ENCODE data around the gene GLIPR2.
"Not testable (repeated sequence)": the region's sequence is repeated elsewhere in the genome, so short reads cannot be mapped to it uniquely, and the experiment has no call there.

Gene GLIPR2

GRCh38 chr9:36156116-36156515 lies 19.6 kb downstream of the GLIPR2 start:
- TF ChIP-seq EZH2phosphoT487 (IDR thresholded peaks at IDR 0.05; ENCODE audit: low read depth): no peak
- Histone ChIP-seq H3K36me3 (replicated peaks; ENCODE audit: low read depth, low read length) (no peaks in the 10 kb centered on the region), H4K20me1 (ENCODE audit: insufficient read depth, low read length) (no peaks in the 10 kb centered on the region), H3K4me1 (ENCODE audit: low read length) (peaks cover 34% of the 10 kb centered on the region), H3K9ac (ENCODE audit: low read length) (no peak overlapping the region), H3K27me3 (ENCODE audit: low read depth, low read length) (no peaks in the 10 kb centered on the region), H3K9me3 (ENCODE audit: insufficient read depth, low read length) (no peaks in the 10 kb centered on the region), H3K79me2 (ENCODE audit: low read length) (no peaks in the 10 kb centered on the region), H2AFZ (ENCODE audit: low read depth, low read length) (no peak overlapping the region), H3K4me2 (ENCODE audit: low read length) (no peak overlapping the region), H3K4me3 (ENCODE audit: low read length) (no peak overlapping the region), H3K27ac (ENCODE audit: low read length) (no peak overlapping the region)

DNA sequence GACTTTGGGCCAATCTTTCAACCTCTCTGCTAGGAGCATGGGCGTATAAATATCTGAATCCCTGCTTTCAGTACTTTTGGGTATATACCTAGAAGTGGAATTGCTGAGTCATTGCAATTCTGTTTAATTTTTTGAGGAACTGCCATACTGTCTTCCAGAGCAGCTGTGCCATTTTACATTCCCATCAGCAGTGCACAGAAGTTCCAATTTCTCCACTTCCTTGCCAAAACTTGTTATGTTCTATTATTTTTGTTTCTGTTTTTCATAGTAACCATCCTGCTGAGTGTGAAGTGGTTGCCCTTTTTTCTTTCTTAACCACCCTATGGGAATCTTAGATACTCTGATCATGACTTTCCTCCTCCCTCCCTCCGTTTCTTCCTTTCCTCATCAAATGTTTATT lies 21.6 kb downstream of the GLIPR2 start:
- H3K9me3 ChIP-seq (ENCODE audit: insufficient read depth, low read length): no peaks in the 10 kb centered on the region
- TF ChIP-seq, protein P1, sequence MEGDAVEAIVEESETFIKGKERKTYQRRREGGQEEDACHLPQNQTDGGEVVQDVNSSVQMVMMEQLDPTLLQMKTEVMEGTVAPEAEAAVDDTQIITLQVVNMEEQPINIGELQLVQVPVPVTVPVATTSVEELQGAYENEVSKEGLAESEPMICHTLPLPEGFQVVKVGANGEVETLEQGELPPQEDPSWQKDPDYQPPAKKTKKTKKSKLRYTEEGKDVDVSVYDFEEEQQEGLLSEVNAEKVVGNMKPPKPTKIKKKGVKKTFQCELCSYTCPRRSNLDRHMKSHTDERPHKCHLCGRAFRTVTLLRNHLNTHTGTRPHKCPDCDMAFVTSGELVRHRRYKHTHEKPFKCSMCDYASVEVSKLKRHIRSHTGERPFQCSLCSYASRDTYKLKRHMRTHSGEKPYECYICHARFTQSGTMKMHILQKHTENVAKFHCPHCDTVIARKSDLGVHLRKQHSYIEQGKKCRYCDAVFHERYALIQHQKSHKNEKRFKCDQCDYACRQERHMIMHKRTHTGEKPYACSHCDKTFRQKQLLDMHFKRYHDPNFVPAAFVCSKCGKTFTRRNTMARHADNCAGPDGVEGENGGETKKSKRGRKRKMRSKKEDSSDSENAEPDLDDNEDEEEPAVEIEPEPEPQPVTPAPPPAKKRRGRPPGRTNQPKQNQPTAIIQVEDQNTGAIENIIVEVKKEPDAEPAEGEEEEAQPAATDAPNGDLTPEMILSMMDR (IDR thresholded peaks at IDR 0.05; ENCODE audit: low read depth, low read length): no peak
- TF ChIP-seq EZH2phosphoT487 (IDR thresholded peaks at IDR 0.05; ENCODE audit: low read depth): no peak
- H3K4me2 ChIP-seq (ENCODE audit: low read length): no peak overlapping the region
- peaks cover 14% of the 10 kb centered on the region for H3K4me1 ChIP-seq (ENCODE audit: low read length)
- H4K20me1 ChIP-seq (ENCODE audit: insufficient read depth, low read length): no peaks in the 10 kb centered on the region
- H3K4me3 ChIP-seq (ENCODE audit: low read length): no peak overlapping the region
- no peak overlapping the region for H3K9ac ChIP-seq (ENCODE audit: low read length)
- H2AFZ ChIP-seq (ENCODE audit: low read depth, low read length): no peak overlapping the region
- no peaks in the 10 kb centered on the region for H3K36me3 ChIP-seq (replicated peaks; ENCODE audit: low read depth, low read length)
- H3K27ac ChIP-seq (ENCODE audit: low read length): no peak overlapping the region
- H3K79me2 ChIP-seq (ENCODE audit: low read length): no peaks in the 10 kb centered on the region
- 0 out of 2 replicates have a peak, but pooled peaks cover 4% of the 10 kb centered on the region for H3K27me3 ChIP-seq (ENCODE audit: low read depth, low read length)

GRCh38 chr9:36158917-36159316 lies 22.4 kb downstream of the GLIPR2 start:
- no peaks in the 10 kb centered on the region for H3K36me3 ChIP-seq (replicated peaks; ENCODE audit: low read depth, low read length)
- H4K20me1 ChIP-seq (ENCODE audit: insufficient read depth, low read length): no peaks in the 10 kb centered on the region
- H3K79me2 ChIP-seq (ENCODE audit: low read length): no peaks in the 10 kb centered on the region
- H3K4me2 ChIP-seq (ENCODE audit: low read length): no peak overlapping the region
- H3K9me3 ChIP-seq (ENCODE audit: insufficient read depth, low read length): no peaks in the 10 kb centered on the region
- no peak overlapping the region for H3K9ac ChIP-seq (ENCODE audit: low read length)
- H3K27me3 ChIP-seq (ENCODE audit: low read depth, low read length): 0 out of 2 replicates have a peak, but pooled peaks cover 4% of the 10 kb centered on the region
- TF ChIP-seq, protein P1 (IDR thresholded peaks at IDR 0.05; ENCODE audit: low read depth, low read length): no peak
- no peak for TF ChIP-seq EZH2phosphoT487 (IDR thresholded peaks at IDR 0.05; ENCODE audit: low read depth)
- no peak overlapping the region for H3K27ac ChIP-seq (ENCODE audit: low read length)
- peaks cover 8% of the 10 kb centered on the region for H3K4me1 ChIP-seq (ENCODE audit: low read length)
- H2AFZ ChIP-seq (ENCODE audit: low read depth, low read length): no peak overlapping the region
- no peak overlapping the region for H3K4me3 ChIP-seq (ENCODE audit: low read length)

DNA sequence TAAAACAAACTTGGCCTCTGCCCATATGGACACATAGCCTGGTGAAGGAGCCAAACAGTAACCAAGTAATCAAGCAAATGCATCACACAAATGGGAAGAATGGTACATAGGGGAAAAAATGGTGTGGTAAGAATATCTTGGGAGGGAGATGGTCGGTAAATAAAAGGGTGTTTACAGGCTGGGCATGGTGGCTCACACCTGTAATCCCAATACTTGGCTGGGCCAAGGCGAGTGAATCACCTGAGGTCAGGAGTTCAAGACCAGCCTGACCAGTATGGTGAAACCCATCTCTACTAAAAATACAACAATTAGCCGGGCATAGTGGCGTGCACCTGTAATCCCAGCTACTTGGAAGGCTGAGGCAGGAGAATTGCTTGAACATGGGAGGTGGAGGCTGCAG lies 23.0 kb downstream of the GLIPR2 start:
- H3K4me3 ChIP-seq (ENCODE audit: low read length); H3K36me3 ChIP-seq (replicated peaks; ENCODE audit: low read depth, low read length); H2AFZ ChIP-seq (ENCODE audit: low read depth, low read length); H3K4me1 ChIP-seq (ENCODE audit: low read length); H3K79me2 ChIP-seq (ENCODE audit: low read length); H3K4me2 ChIP-seq (ENCODE audit: low read length); H3K9ac ChIP-seq (ENCODE audit: low read length); H3K27me3 ChIP-seq (ENCODE audit: low read depth, low read length); H3K9me3 ChIP-seq (ENCODE audit: insufficient read depth, low read length); H4K20me1 ChIP-seq (ENCODE audit: insufficient read depth, low read length); H3K27ac ChIP-seq (ENCODE audit: low read length): not testable (repeated sequence)

DNA sequence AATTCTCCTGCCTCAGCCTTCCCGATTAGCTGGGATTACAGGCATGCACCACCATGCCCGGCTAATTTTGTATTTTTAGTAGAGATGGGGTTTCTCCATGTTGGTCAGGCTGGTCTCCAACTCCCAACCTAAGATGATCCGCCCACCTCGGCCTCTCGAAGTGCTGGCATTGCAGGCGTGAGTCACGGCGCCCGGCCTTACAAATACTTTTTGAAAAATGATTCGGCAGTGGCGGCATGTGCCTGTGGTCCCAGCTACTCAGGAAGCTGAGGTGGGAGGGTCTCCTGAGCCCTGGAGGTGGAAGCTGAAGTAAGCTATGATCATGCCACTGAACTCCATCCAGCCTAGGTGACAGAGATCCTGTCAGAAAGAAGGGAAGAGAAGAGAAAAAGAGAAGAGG lies 23.6 kb downstream of the GLIPR2 start:
- H3K79me2 ChIP-seq (ENCODE audit: low read length); H3K9me3 ChIP-seq (ENCODE audit: insufficient read depth, low read length); H3K4me1 ChIP-seq (ENCODE audit: low read length); H4K20me1 ChIP-seq (ENCODE audit: insufficient read depth, low read length); H3K4me2 ChIP-seq (ENCODE audit: low read length); H3K9ac ChIP-seq (ENCODE audit: low read length); H3K4me3 ChIP-seq (ENCODE audit: low read length); H2AFZ ChIP-seq (ENCODE audit: low read depth, low read length); H3K36me3 ChIP-seq (replicated peaks; ENCODE audit: low read depth, low read length); H3K27ac ChIP-seq (ENCODE audit: low read length): not testable (repeated sequence)
- H3K27me3 ChIP-seq (ENCODE audit: low read depth, low read length): peaks cover 12% of the 10 kb centered on the region
